ENCODE results near the gene ALDH1A1. TPM values are rescaled to one million over a fixed set of nuclear protein-coding genes. Genes with fewer than 3 reads are reported as not detected.

The ALDH1A1 gene
- total RNA-seq, 1 experiment from 2014 or later = 936 TPM

DNA sequence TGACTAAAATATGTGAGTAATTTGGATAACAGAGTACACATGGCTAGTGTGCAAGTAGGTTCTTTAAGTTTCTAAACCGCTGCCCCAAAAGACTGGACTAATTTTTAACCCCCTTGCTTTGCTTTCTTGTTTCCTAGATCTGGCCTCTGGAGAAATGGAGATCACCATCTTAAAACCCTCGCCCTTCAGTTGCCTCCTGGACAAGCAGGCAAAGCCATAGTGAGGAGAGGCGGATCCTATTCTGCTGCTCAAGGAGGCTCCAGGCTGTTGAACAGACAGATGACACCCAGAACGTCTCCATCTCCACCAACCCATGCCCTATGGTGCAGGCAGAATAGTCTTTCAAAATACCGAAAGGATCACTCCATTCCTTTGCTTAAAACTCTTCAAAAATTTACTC is 28.6 kb upstream of the ALDH1A1 start:
- in situ Hi-C loops (cut with HindIII; ENCODE audit: low pct_unique_long_range_greater_than_20kb, low sequenced_read_pairs) = no loop called here
- no peak for DNase-seq (ENCODE audit: low read depth)

DNA sequence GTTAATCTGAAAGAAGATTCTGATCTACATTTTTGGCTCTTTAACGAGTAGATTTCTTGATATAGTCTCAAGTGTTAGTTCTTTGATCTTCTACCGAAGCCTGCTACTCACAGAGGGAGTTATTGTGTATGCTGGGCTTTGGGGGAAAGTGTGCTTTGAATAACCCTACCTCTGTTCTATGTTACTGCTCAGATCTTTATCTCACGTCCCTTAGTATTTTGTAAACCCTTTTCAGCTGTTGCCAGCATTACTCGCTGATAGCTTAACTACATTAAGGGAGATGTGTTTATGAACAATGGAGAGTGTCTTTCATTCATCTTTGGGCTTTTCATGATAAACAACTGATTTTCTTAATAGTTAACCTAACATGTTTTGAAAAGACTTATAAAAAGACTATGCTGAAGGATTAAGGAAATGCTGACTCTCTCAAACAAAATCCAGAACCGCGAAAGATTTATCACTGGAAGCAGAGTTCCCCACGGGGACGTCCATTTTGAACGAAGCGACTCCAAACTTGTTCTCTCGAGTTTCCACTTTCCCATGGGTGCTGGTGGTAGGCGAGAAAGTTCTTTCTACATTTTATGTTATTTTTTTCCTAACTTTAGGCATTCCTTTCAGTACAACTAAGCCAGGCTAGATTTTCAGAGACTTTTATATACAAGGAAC is 27.9 kb upstream of the ALDH1A1 start:
- in situ Hi-C loops (cut with HindIII; ENCODE audit: low pct_unique_long_range_greater_than_20kb, low sequenced_read_pairs) = no loop called here
- peak; percentile 16 for DNase-seq (ENCODE audit: low read depth)

DNA sequence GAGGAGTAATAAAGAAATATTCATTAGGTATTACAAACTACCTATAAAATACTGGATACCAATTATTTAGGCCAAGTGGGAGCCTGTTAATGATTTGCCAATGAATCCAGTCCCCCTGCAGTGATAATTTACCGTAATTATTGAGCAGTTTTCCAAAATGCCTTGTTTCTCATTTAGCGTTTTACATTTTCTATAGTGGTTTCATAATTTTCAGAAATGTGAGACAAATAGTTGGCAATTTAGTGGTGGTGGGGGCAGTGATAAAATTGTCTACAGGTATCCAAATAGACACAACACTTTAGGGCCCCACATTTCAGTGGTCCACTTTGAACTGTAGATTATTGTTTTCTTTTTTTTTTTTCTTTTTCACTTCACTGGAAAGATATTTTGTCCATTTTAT is 27.3 kb upstream of the ALDH1A1 start:
- in situ Hi-C loops (cut with HindIII; ENCODE audit: low pct_unique_long_range_greater_than_20kb, low sequenced_read_pairs) = no loop called here
- no peak for DNase-seq (ENCODE audit: low read depth)

DNA sequence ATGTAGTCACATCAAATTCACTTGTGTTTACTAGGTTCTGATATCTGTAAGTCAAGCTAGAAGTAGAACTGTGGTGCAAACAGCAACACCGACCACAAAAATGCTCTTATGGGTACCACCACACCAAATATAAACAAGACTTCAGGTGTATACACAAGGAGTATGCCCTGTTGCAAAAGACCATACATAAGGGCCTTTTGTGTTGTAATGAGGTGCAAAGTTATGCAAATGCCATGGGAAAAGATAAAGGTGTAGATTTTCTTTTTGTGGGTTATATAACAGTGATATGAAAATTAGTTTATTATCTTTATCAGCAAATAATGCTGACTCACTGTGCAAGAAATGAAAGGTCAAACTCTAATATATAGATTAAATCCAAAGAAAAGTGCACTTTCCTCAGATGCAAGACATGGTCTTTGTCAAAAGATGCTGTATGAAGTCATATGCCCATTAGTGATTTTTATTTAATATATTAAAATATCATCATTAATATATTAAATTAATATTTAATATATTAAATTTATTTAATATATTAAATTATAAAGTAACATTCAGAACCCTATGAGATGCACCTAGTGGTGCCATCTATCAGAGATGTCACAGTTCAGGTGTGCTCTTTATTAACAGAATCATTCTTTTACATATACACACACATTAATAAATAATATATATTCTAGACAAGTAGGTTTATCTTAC is 26.7 kb upstream of the ALDH1A1 start:
- in situ Hi-C loops (cut with HindIII; ENCODE audit: low pct_unique_long_range_greater_than_20kb, low sequenced_read_pairs) = no loop called here
- DNase-seq (ENCODE audit: low read depth) = peak; percentile 10

DNA sequence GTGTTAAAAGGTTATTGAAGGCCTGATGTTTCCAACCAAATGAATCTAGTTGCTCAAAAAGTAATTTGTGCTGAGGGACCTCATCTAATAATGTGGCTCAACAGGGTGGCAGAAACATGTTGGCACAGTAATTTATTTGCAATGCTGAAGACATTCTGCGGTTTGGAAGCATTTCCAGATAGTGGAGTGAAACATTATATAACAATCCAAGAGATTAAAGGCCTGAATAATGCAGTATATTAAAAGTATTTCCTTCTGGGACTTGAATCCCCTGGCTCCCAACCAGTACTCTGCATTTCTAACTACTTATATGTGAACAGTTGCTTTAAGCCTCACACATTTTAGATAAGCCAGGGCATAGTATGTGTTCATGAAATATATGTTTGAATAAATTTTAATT is 25.9 kb upstream of the ALDH1A1 start:
- DNase-seq (ENCODE audit: low read depth) = peak; percentile 30
- in situ Hi-C loops (cut with HindIII; ENCODE audit: low pct_unique_long_range_greater_than_20kb, low sequenced_read_pairs) = no loop called here

DNA sequence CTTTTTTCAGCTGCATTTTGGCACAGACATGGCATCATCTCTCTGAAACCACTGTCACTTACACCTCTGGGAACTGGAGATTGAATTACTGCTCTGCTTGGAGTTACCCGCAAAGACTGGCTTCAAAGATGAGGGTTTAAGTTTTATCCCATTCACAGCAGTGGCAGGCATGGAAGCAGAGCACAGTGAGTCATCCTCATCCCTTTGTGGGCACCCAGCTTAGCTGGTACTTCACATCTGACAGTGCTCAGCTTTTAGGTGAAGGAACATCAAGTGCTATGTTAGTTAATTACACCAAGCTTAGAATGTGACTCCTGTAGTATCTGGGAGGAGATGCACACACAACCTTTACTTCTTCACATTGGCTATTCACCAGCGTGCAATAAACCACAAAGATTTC is 24.8 kb upstream of the ALDH1A1 start:
- in situ Hi-C loops (cut with HindIII; ENCODE audit: low pct_unique_long_range_greater_than_20kb, low sequenced_read_pairs) = no loop called here
- DNase-seq (ENCODE audit: low read depth) = peak; percentile 33

DNA sequence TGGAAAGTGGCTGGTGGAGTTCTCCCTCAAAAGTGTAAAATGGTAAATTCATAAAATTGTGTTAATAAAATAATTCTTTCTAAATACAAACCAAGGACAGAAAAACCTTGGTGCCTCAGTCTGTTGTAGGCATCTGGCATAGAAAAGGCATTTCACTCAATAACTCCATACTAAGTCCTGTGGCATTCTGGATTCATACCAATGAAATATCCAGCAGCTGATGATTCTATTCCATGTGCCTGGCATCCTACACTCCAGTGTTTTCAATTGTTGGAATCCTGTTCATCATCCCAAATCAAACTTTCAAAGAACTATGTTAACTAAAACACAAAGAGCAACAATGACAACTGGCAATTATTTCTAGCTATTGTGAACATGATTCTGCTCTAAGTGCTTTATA is 21.6 kb upstream of the ALDH1A1 start:
- in situ Hi-C loops (cut with HindIII; ENCODE audit: low pct_unique_long_range_greater_than_20kb, low sequenced_read_pairs) = loop anchor here (25.0 kb wide), 1 partner anchor 112 kb away; no protein-coding TSS in a partner anchor
- no peak for DNase-seq (ENCODE audit: low read depth)

DNA sequence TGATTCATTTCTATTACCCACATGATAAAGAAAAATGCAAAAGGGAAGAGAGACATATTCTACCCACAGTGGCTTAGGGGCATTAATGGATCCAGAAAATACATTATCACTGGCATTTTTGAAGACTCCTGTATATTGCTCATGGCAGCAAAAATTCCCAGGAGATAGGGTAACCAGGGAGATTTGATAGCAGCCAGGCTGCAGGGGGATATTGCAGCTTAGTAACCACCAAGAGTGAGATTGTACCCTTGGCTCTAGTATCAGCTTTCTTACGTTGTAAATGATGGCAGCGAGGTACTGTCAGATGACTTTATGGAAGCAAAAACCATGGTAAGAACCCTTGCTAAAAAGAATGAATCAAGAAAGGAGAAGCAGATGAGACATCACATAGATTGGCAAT is 19.8 kb upstream of the ALDH1A1 start:
- in situ Hi-C loops (cut with HindIII; ENCODE audit: low pct_unique_long_range_greater_than_20kb, low sequenced_read_pairs) = loop anchor here (25.0 kb wide), 1 partner anchor 110 kb away; no protein-coding TSS in a partner anchor
- DNase-seq (ENCODE audit: low read depth) = no peak

DNA sequence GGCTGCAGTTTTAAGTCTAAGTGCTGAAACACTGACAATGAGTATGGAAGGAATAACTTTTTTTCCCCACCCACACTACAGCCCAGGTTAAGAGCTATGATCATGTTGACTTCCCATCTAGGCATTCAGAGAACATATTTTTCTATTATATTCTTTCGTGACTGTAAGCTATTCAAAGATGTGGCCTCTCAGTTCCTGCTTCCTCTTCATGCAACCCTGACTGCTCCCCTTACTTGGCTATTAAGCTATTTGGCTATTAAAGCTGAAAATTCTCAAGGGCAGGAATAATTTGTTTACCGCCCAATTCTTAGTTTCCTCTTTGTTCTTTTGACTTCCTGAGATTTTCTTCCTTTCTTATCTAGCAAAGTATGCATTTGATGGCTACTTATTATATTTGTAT is 18.6 kb upstream of the ALDH1A1 start:
- DNase-seq (ENCODE audit: low read depth) = no peak
- in situ Hi-C loops (cut with HindIII; ENCODE audit: low pct_unique_long_range_greater_than_20kb, low sequenced_read_pairs) = loop anchor here (25.0 kb wide), 1 partner anchor 109 kb away; no protein-coding TSS in a partner anchor

DNA sequence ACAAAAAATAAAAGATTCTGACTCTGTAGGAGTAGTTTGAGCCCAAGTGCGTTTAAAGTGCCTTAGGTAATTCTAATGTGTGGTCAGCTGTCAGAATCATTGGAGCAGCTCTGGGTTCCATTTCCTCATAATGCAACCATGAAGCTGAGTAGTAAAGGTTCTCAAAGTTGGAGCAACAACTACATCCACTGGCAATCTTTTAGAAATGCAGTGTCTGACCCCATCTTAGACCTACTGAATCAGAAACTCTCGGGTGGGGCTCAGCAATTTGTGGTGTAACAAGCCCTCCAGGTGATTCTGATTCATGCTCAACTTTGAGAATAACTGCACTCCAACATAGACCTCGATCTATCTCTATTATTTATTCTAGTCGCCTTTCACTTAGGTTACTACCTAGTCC is 7.6 kb upstream of the ALDH1A1 start:
- in situ Hi-C loops (cut with HindIII; ENCODE audit: low pct_unique_long_range_greater_than_20kb, low sequenced_read_pairs) = loop anchor here (25.0 kb wide), 1 partner anchor 98 kb away; no protein-coding TSS in a partner anchor
- no peak for DNase-seq (ENCODE audit: low read depth)

DNA sequence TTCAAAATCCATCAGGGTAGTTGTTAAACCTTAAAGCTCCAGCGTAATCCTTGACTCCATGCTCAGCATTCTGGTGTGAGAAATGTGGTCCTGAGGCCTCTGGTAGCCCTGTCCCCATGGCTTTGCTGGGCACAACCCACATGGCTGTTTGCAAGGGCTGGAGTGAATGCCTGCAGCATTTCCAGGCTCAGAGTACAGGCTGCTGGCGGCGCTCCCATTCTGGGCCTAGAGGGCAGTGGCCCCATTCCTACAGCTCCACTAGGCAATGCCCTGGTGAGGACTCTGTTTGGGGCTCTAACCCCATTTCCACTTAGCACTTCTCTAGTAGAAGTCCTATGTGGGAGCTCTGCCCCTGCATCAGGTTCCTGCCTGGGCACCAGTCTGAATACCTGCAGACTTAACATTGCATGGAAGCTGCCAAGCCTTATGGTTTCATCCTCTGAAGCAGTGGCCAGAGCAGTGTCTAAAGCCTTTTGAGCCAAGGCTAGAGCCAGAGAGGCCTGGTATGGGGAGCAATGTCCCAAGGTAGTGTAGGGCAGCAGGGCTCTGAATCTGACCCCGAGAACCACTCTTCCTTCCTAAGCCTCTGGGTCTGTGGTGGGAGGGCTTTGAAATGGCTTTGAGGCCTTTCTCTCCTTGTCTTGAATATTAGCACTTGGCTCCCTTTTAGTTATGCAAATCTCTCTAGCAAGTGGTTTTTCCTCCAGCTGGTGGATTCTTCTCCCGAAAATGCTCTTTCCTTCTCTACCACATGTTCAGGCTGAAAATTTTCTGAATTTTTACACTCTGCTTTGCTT is 5.8 kb upstream of the ALDH1A1 start:
- no peak for DNase-seq (ENCODE audit: low read depth)
- in situ Hi-C loops (cut with HindIII; ENCODE audit: low pct_unique_long_range_greater_than_20kb, low sequenced_read_pairs) = loop anchor here (25.0 kb wide), 1 partner anchor 96 kb away; no protein-coding TSS in a partner anchor

DNA sequence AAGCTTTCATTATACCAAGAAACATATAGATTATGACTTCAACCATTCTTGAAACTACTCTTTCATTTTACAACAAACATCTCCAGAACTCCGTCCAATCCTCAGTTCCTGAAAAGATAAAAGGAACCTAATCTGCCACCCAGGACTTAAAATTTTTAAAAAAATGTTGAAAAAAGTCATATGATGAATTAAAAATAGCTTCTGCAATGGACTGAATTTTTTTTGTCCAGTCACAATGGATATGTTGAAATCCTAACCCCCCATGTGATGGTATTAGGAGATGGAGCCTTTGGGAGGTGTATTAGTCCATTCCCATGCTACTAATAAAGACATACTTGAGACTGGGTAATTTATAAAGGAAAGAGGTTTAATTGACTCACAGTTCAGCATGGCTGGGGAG is 2.7 kb upstream of the ALDH1A1 start:
- no peak for DNase-seq (ENCODE audit: low read depth)
- in situ Hi-C loops (cut with HindIII; ENCODE audit: low pct_unique_long_range_greater_than_20kb, low sequenced_read_pairs) = loop anchor here (25.0 kb wide), 1 partner anchor 93 kb away; no protein-coding TSS in a partner anchor

DNA sequence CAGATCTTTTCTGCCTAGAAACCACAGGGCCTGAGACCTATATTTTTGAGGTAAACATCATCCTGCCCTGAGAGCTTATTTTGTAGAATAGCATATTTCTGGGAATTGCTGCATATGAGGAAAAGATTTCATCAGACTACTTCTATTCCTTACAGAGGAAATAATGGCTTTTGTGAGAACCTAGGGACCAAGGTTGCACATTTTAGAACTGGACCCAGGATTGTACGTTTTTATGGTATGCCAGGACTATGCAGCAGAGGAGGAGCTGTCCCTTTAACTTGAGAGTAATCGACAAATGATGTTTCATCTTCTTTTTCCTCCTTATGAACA is 2.2 kb upstream of the ALDH1A1 start:
- DNase-seq (ENCODE audit: low read depth) = no peak
- in situ Hi-C loops (cut with HindIII; ENCODE audit: low pct_unique_long_range_greater_than_20kb, low sequenced_read_pairs) = loop anchor here (25.0 kb wide), 1 partner anchor 93 kb away; no protein-coding TSS in a partner anchor

DNA sequence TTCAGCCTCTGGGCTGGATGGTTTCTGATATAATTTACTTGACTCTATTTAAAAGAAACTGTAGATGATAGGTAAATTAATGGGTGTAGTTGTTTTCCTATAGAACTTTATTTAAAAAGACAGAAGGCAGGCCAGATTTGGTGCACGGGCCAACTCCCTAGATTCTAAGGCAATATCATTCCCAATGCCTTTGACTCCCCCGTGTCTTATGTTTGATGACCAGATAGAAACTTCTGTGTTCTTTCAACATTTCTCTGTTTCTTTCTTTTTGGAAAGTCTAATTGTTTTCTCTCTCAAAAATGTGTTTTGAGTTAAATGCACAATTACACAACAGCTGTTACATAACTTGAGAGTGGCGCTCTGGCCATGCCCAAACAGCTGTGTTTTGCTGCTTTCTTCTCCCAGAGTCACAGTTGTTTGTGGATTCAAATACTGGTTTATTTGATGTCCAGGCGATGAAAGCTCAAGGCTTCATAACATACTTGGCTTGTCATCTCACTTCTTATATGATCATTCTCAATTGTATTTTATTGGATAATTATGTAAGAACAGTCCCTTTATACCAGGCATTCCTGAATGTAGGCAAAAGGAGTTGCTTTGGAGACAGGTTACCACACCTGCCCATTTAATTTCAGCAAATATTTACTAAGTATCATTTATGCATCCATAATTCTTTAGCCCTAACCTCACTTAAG is 1.7 kb upstream of the ALDH1A1 start:
- no peak for DNase-seq (ENCODE audit: low read depth)
- in situ Hi-C loops (cut with HindIII; ENCODE audit: low pct_unique_long_range_greater_than_20kb, low sequenced_read_pairs) = loop anchor here (25.0 kb wide), 1 partner anchor 92 kb away; no protein-coding TSS in a partner anchor

DNA sequence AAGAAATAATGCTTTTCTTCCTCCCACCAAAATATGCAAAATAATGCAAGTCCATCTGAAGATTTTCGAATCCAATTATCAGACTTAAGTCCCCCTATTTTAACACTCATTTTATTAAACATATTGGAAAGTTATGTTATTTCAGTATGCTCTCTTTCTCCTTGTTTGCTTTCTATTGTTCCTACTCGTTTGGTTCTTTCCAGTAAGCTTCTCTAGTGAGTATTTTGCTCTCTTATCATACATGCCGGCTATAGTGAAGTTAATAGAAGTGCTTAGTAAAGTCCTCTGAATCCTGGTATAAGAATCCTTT is 517 bp downstream of the ALDH1A1 start:
- DNase-seq (ENCODE audit: low read depth) = no peak
- in situ Hi-C loops (cut with HindIII; ENCODE audit: low pct_unique_long_range_greater_than_20kb, low sequenced_read_pairs) = loop anchor here (25.0 kb wide), 1 partner anchor 90 kb away; no protein-coding TSS in a partner anchor

DNA sequence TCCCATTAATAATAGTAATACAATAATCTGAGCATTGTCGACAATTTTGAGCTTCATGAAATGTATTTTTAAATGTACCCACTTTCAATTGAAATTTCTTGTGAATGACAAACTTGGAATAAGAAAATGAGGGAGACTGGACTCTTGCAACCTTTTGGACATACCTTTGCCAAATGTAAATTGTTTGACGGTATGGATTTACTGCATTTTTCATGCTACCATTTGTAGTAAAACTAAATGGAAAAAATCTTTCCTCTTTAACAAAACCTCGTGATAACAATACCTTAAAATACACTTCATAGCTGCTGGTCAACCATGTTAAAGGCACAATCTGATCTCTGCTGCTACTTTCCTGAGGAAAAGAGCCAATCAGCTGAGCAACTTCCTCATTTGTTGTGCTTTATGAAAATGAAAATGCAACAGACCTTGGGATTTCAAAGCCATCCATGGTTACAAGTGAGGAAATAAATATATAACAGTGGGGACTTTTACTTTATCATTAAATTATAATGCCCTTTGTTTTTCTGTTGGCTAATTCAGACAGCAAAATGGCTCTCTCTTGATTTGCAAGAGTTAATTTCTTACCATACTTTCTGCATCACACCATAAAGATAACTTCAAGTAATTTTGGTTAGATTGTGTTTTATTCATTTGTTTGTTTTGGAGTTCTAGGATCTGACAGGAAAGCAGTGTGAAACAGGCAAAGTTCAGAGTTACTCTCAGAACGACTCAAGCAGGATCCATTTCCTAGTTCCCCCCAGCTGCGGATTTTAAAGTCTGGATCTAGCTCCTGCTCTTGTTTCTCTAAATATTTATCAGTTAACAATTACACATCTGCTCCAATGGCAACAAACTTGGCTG is 1.1 kb downstream of the ALDH1A1 start:
- no peak for DNase-seq (ENCODE audit: low read depth)
- in situ Hi-C loops (cut with HindIII; ENCODE audit: low pct_unique_long_range_greater_than_20kb, low sequenced_read_pairs) = loop anchor here (25.0 kb wide), 1 partner anchor 89 kb away; no protein-coding TSS in a partner anchor

DNA sequence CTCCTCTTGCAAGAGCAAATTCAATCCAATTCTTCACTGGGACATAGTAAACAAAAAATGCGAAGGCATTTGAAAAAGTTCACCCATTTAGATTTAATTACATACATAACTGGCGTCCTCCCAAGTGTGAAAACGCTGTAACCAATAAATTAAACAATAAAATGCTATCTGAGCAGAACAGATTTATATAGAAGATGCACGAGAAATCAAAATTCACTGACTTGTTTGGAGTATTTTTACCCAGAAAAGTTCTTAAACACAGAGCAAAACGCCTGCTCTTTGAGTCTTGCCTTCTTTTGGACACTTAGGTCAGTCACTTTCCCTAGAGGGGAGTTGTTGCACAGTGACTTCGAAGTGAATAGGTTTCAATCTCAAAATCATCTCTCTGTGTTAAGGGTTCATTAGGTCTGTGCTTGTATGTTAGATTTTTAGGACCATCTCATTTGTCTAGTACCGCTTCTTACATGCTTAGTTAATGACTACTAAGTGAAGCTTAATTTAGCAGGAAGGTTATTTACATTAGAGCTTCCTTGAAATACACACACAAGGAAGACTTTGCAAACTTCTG is 1.9 kb downstream of the ALDH1A1 start:
- peak; percentile 47 for DNase-seq (ENCODE audit: low read depth)
- in situ Hi-C loops (cut with HindIII; ENCODE audit: low pct_unique_long_range_greater_than_20kb, low sequenced_read_pairs) = loop anchor here (25.0 kb wide), 1 partner anchor 89 kb away; no protein-coding TSS in a partner anchor

All from Caki2 (cell line).